Heart left ventricle (tissue), 13 donors: ENCODE results near the gene ZNF43.
"Not testable (repeated sequence)": the region's sequence is repeated elsewhere in the genome, so short reads cannot be mapped to it uniquely, and the experiment has no call there.

ENCODE experiments used
- POLR2A ChIP-seq, 2 donors: fragments of 450-650 bp; IDR thresholded peaks; one replicate each; pipeline ENCODE4 v1.6.1; 2017; ENCODE audit warnings: antibody characterized with exemption in 2 of 2, mild to moderate bottlenecking in 2 of 2, moderate library complexity in 2 of 2
- TF ChIP-seq, protein P1 (sequence below), 12 donors: fragments of 200-600 bp; sonication (generic) in 4 of 12; IDR thresholded peaks; one replicate each; pipeline versions ENCODE4 v1.5.0 to v1.8.0; 2018 to 2022; ENCODE audit warnings: antibody characterized with exemption in 12 of 12, mild to moderate bottlenecking in 5 of 12
- donor health status: ischemic (EF 13 %, LVEDD 7.1; RV severe dilation, severe dysfunction).
- donor health status: DM: no; HTN: yes; CAD: no.
- donor health status: DM: no; HTN: no; CAD: no.
- donor health status: ischemic (EF 25% LVEDD 6.9; RV normal size, moderate dysfunction).
- donor health status: ischemic (EF 25% LVEDD 5.7; RV mildly dilated, moderate dysfunction).
- donor health status: ischemic (EF 35%, LVEDD 5.7; RV mildly dilated, moderate dysfunction).
- donor health status: nonischemic (EF 11% LVEDD 7.7; RV severe dilation, severe dysfunction).
- donor health status: DM: yes; HTN: yes; CAD: no.
- donor health status: PGD.
- donor health status: ischemic (EF 29% LVEDD 5.4; RV normal size, mild dysfunction).
- donor health status: nonischemic (EF 23%, LVEDD 6.1; RV moderate dilation, normal function).

DNA sequence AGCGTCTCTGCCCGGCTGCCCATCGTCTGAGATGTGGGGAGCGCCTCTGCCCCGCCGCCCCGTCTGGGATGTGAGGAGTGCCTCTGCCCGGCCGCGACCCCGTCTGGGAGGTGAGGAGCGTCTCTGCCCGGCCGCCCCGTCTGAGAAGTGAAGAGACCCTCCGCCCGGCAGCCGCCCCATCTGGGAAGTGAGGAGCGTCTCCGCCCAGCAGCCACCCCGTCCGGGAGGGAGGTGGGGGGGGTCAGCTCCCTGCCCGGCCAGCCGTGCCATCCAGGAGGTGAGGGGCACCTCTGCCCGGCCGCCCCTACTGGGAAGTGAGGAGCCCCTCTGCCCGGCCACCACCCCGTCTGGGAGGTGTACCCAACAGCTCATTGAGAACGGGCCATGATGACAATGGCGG lies 60.2 kb downstream of the ZNF43 start:
- TF ChIP-seq, protein P1, sequence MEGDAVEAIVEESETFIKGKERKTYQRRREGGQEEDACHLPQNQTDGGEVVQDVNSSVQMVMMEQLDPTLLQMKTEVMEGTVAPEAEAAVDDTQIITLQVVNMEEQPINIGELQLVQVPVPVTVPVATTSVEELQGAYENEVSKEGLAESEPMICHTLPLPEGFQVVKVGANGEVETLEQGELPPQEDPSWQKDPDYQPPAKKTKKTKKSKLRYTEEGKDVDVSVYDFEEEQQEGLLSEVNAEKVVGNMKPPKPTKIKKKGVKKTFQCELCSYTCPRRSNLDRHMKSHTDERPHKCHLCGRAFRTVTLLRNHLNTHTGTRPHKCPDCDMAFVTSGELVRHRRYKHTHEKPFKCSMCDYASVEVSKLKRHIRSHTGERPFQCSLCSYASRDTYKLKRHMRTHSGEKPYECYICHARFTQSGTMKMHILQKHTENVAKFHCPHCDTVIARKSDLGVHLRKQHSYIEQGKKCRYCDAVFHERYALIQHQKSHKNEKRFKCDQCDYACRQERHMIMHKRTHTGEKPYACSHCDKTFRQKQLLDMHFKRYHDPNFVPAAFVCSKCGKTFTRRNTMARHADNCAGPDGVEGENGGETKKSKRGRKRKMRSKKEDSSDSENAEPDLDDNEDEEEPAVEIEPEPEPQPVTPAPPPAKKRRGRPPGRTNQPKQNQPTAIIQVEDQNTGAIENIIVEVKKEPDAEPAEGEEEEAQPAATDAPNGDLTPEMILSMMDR (IDR thresholded peaks at IDR 0.05), result not testable (repeated sequence)
- not testable (repeated sequence) for TF ChIP-seq POLR2A (IDR thresholded peaks at IDR 0.05)
